Left ventricle myocardium inferior (tissue), 1 donor: ENCODE data around the gene GMFB. TPM values are rescaled to one million over a fixed set of nuclear protein-coding genes. Genes with fewer than 3 reads are reported as not detected.
A peak's percentile ranks its signal among the peaks of the same experiment; 100 is the strongest.

Source experiments
- DNase-seq: peaks from one replicate; pipeline ENCODE4 v3.0.0-alpha.2; 2020
- H3K27ac ChIP-seq: fragments of 200-600 bp; replicated peaks from 2 replicates; pipeline ENCODE4 v1.8.0; 2021
- H3K27me3 ChIP-seq: fragments of 200-600 bp; 2 replicates; pipeline ENCODE4 v1.8.0; 2021; ENCODE audit warnings: low read depth
- H3K36me3 ChIP-seq: fragments of 200-600 bp; 2 replicates; pipeline ENCODE4 v1.8.0; 2021
- H3K4me1 ChIP-seq: fragments of 200-600 bp; 2 replicates; pipeline ENCODE4 v1.8.0; 2021
- H3K4me3 ChIP-seq: fragments of 200-600 bp; 2 replicates; pipeline ENCODE4 v1.8.0; 2021; ENCODE audit warnings: mild to moderate bottlenecking, moderate library complexity
- H3K9me3 ChIP-seq: fragments of 200-600 bp; replicated peaks from 2 replicates; pipeline ENCODE4 v1.8.0; 2021
- CTCF ChIP-seq: fragments of 200-600 bp; IDR thresholded peaks from 2 replicates; pipeline ENCODE4 v1.8.0; 2021; ENCODE audit warnings: antibody characterized with exemption, mild to moderate bottlenecking, borderline replicate concordance
- intact Hi-C: fragments of 100-400 bp; cut with micrococcal nuclease; formaldehyde crosslinking; loops from one replicate; pipeline ENCODE4 v1.11.0; 2022
- total RNA-seq: library from RNA; stranded (reverse); fragmentation: NEBNext Ultra II Directional; extraction: Animal tissue kit (Norgen Biotek cat#: 25700); gene quantifications from one replicate; pipeline ENCODE4 v1.2.1, GENCODE V29; 2021
- donor health status: DM: no; HTN: yes; CAD: no; lungs with severe emphysema.

The GMFB gene
- total RNA-seq, 1 donor from 2014 or later, result 23.4 TPM

DNA sequence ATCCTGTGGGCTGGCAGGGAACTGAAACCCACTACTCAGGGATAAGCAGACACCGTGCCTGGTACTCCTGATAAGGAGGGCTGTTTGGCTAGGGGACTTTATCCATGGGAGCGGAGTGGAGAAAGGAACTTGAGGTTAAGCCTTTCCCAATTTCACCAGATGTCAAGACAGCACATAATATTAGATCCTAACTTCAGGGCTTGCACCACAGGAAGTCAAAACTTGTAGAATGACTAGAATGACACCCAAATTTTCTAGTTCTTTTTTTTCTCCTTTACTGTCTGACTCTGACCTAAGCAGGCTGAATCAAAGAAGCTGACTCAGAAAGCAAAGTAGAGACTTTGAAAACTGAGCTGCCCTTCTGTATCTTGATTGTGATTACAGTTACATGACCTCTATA is 13.8 kb upstream of the GMFB start:
- no peak overlapping the region for H3K4me3 ChIP-seq
- H3K27me3 ChIP-seq, result no peaks in the 10 kb centered on the region
- intact Hi-C loops, result no loop called here
- H3K9me3 ChIP-seq, result no peaks in the 10 kb centered on the region
- H3K27ac ChIP-seq, result no peak overlapping the region
- no peak for TF ChIP-seq CTCF
- no peak for DNase-seq
- H3K36me3 ChIP-seq, result no peaks in the 10 kb centered on the region
- peaks cover 7% of the 10 kb centered on the region for H3K4me1 ChIP-seq

GRCh38 chr14:54501480-54501879 is 12.7 kb upstream of the GMFB start:
- no peak overlapping the region for H3K4me3 ChIP-seq
- no peaks in the 10 kb centered on the region for H3K27me3 ChIP-seq
- no peak for DNase-seq
- no peak for TF ChIP-seq CTCF
- no peaks in the 10 kb centered on the region for H3K9me3 ChIP-seq
- peaks cover 7% of the 10 kb centered on the region for H3K4me1 ChIP-seq
- H3K36me3 ChIP-seq, result no peaks in the 10 kb centered on the region
- H3K27ac ChIP-seq, result no peak overlapping the region
- intact Hi-C loops, result no loop called here

GRCh38 chr14:54500744-54501143 is 12.0 kb upstream of the GMFB start:
- intact Hi-C loops, result no loop called here
- DNase-seq, result no peak
- Histone ChIP-seq H3K4me3 (no peak overlapping the region), H3K27me3 (no peaks in the 10 kb centered on the region), H3K4me1 (peaks cover 7% of the 10 kb centered on the region), H3K36me3 (no peaks in the 10 kb centered on the region), H3K9me3 (no peaks in the 10 kb centered on the region), H3K27ac (no peak overlapping the region)
- TF ChIP-seq CTCF, result no peak

DNA sequence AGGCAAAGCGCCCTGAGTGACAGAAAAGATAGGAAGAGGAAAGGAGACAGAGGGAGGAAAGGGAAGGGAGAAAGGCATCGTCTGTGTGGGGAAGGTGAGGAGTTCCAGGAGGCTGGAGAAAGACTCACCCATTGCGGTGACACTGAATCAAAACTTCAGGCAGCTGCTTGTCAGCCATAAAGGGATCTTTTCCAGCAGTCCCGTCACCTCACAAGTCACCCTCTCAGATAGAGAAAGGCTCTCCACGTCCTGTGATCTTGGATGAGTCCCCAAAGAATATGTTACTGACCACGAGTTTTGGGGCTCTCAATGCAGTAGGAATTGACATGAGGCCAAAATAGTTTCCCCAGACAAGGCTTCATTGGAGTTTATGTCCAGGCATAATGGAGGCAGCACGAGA is 9.8 kb upstream of the GMFB start:
- H3K27me3 ChIP-seq, result no peaks in the 10 kb centered on the region
- DNase-seq, result no peak
- H3K36me3 ChIP-seq, result no peaks in the 10 kb centered on the region
- H3K27ac ChIP-seq, result peak overlapping the region; percentile 80
- intact Hi-C loops, result no loop called here
- no peaks in the 10 kb centered on the region for H3K9me3 ChIP-seq
- peak overlapping the region; percentile 49 for H3K4me3 ChIP-seq
- H3K4me1 ChIP-seq, result peaks cover 7% of the 10 kb centered on the region
- TF ChIP-seq CTCF, result no peak

- TF ChIP-seq CTCF, result no peak
- no peak for DNase-seq
- peak overlapping the region; percentile 80 for H3K27ac ChIP-seq
- peak overlapping the region; percentile 49 for H3K4me3 ChIP-seq
- no peaks in the 10 kb centered on the region for H3K27me3 ChIP-seq
- no peaks in the 10 kb centered on the region for H3K9me3 ChIP-seq
- peaks cover 7% of the 10 kb centered on the region for H3K4me1 ChIP-seq
- no peaks in the 10 kb centered on the region for H3K36me3 ChIP-seq
- intact Hi-C loops, result no loop called here
Measured at GRCh38 chr14:54498095-54498531, 9.3 kb upstream of the GMFB start.

GRCh38 chr14:54497224-54497623 is 8.4 kb upstream of the GMFB start:
- Histone ChIP-seq H3K4me3 (no peak overlapping the region), H3K27ac (peak overlapping the region; percentile 80), H3K27me3 (no peaks in the 10 kb centered on the region), H3K36me3 (no peaks in the 10 kb centered on the region), H3K4me1 (peaks cover 12% of the 10 kb centered on the region), H3K9me3 (no peaks in the 10 kb centered on the region)
- intact Hi-C loops, result no loop called here
- DNase-seq, result no peak
- no peak for TF ChIP-seq CTCF
